HepG2 (cell line): ENCODE results near the gene EPHA5. TPM values are rescaled to one million over a fixed set of nuclear protein-coding genes. Genes with fewer than 3 reads are reported as not detected.

Experiments used
- ATAC-seq: fragments of 200-7000 bp; cut with Tn5 transposase; 3 replicates; pipeline ENCODE4 v1.9.1; 2020; ENCODE audit warnings: mild to moderate bottlenecking, moderate library complexity
- BruUV-seq: library from RNA; stranded (reverse); fragments of 400-500 nt; replicated peaks from 2 replicates; lab custom pipeline; 2021; lab: Mats Ljungman, UMichigan
- CTCF ChIA-PET: fragments of 300-600 bp; formaldehyde crosslinking; extraction: SDS; loops from one replicate; lab custom pipeline; 2021; ENCODE audit warnings: low total read pairs, inconsistent platforms, low intra/inter-chr PET ratio; lab: Yijun Ruan, JAX
- POLR2A ChIA-PET: fragments of 350-600 bp; sonication (Branson Sonifier 250); formaldehyde crosslinking; loops from one replicate; lab custom pipeline; 2020; ENCODE audit warnings: antibody characterized with exemption, inconsistent platforms; lab: Yijun Ruan, JAX
- DNase-seq: peaks from one replicate; pipeline ENCODE4 v3.0.0-alpha.2; 2015; ENCODE audit warnings: low spot score
- FAIRE-seq: peaks from 3 replicates; lab custom pipeline; 2011; peaks lifted over from hg19 to GRCh38; lab: Jason Lieb, UNC
- H2AFZ ChIP-seq: one replicate; pipeline ENCODE4 v1.6.1; 2011; ENCODE audit warnings: low read length, inconsistent platforms
- H3K27ac ChIP-seq: fragments of 300-600 bp; 3 replicates; pipeline ENCODE4 v1.8.0; 2011; ENCODE audit warnings: mixed run types, mild to moderate bottlenecking, mixed read lengths, low read length, inconsistent platforms; ENCODE audit not compliant: insufficient read depth; ENCODE audit errors: extremely low read length
- H3K27me3 ChIP-seq, 2 experiments: fragments of 200-600 bp in 1 of 2; 2 replicates in 1 of 2; 3 replicates in 1 of 2; pipeline versions ENCODE4 v1.6.0 to v1.8.0; 2011; ENCODE audit warnings: low read length in 2 of 2, mild to moderate bottlenecking in 2 of 2, moderate library complexity in 2 of 2, inconsistent platforms in 1 of 2; ENCODE audit not compliant: insufficient read depth in 2 of 2, control insufficient read depth in 1 of 2
- H3K36me3 ChIP-seq, 2 experiments: fragments of 200-600 bp in 1 of 2; replicated peaks in 1 of 2; 2 replicates in 1 of 2; 3 replicates in 1 of 2; pipeline versions ENCODE4 v1.5.1 to v1.8.0; 2011; ENCODE audit warnings: low read length in 2 of 2, inconsistent platforms in 1 of 2; ENCODE audit not compliant: insufficient read depth in 2 of 2, control insufficient read depth in 1 of 2
- H3K4me1 ChIP-seq: 2 replicates; pipeline ENCODE4 v1.5.1; 2012; ENCODE audit warnings: low read length, inconsistent platforms; ENCODE audit not compliant: insufficient read depth
- H3K4me2 ChIP-seq: 2 replicates; pipeline ENCODE4 v1.6.0; 2011; ENCODE audit warnings: low read depth, low read length, inconsistent platforms
- H3K4me3 ChIP-seq, 3 experiments: fragments of 200-600 bp in 1 of 3; sonication (generic), shearing (Covaris generic) in 1 of 3; replicated peaks in 1 of 3; 2 replicates each; pipeline ENCODE4 v1.5.1; 2011 to 2016; ENCODE audit warnings: low read length in 3 of 3, inconsistent platforms in 2 of 3, low read depth in 2 of 3, mild to moderate bottlenecking in 2 of 3, control low read depth in 1 of 3, mixed read lengths in 1 of 3; ENCODE audit not compliant: insufficient read depth in 1 of 3
- H3K79me2 ChIP-seq: one replicate; pipeline ENCODE4 v1.6.1; 2011; ENCODE audit warnings: low read length, inconsistent platforms; ENCODE audit not compliant: insufficient read depth
- H3K9ac ChIP-seq: 2 replicates; pipeline ENCODE4 v1.6.0; 2011; ENCODE audit warnings: mild to moderate bottlenecking, low read depth, low read length, inconsistent platforms; ENCODE audit not compliant: insufficient read depth
- H3K9me3 ChIP-seq: 2 replicates; pipeline ENCODE4 v1.5.1; 2012; ENCODE audit warnings: mild to moderate bottlenecking, low read length
- H4K20me1 ChIP-seq: 2 replicates; pipeline ENCODE4 v1.6.0; 2011; ENCODE audit warnings: inconsistent platforms, mild to moderate bottlenecking, low read length, moderate library complexity; ENCODE audit not compliant: insufficient read depth
- GTF2F1 ChIP-seq: fragments of 150-350 bp; IDR thresholded peaks from 2 replicates; pipeline ENCODE4 v1.6.1; 2014; ENCODE audit warnings: low read length
- NFRKB ChIP-seq: fragments of 450-650 bp; IDR thresholded peaks from 2 replicates; pipeline ENCODE4 v1.6.1; 2017
- RBM39 ChIP-seq: fragments of 200-400 bp; formaldehyde crosslinking; IDR thresholded peaks from one replicate; pipeline ENCODE4 v1.6.1; 2018; ENCODE audit warnings: antibody characterized with exemption, mild to moderate bottlenecking, low read depth, low read length; ENCODE audit not compliant: poor library complexity, severe bottlenecking
- ZNF468 ChIP-seq: sonication (generic); formaldehyde crosslinking; IDR thresholded peaks from 2 replicates; pipeline ENCODE4 v1.8.0; 2022; ENCODE audit warnings: mild to moderate bottlenecking, moderate library complexity, missing genetic modification reagents
- ZNF550 ChIP-seq: sonication (generic); formaldehyde crosslinking; IDR thresholded peaks from 2 replicates; pipeline ENCODE4 v1.4.0; 2020; ENCODE audit warnings: mild to moderate bottlenecking, missing genetic modification reagents, borderline replicate concordance
- WGBS: methylation state at CpG from one replicate; pipeline ENCODE4 v1.1.6; 2017; ENCODE audit warnings: low lambda C conversion rate; 5-methylcytosine and 5-hydroxymethylcytosine counted together
- in situ Hi-C: cut with HindIII; loops from 2 replicates; pipeline ENCODE4 v1.10.0; 2017; ENCODE audit warnings: low pct_unique_long_range_greater_than_20kb; ENCODE audit not compliant: extremely low pct_ligation_motif_present
- intact Hi-C: fragments of 100-400 bp; cut with micrococcal nuclease; formaldehyde crosslinking; loops from one replicate; pipeline ENCODE4 v1.10.0; 2022; ENCODE audit not compliant: unreplicated experiment
- polyA plus RNA-seq, 8 experiments: library from polyadenylated mRNA; depleted of rRNA in 3 of 8; stranded (reverse) in 7 of 8; unstranded in 1 of 8; fragments of >200 nt; fragmentation: Illumina TruSeq in 4 of 8; extraction: Trizol in 4 of 8; gene quantifications; 2 replicates each; pipeline versions ENCODE4 v1.2.1 to v1.2.3, GENCODE V29; 2011 to 2016; ENCODE audit warnings: low read depth in 4 of 8, missing spikeins in 1 of 8, mixed read lengths in 1 of 8; ENCODE audit not compliant: insufficient read depth in 1 of 8
- total RNA-seq, 5 experiments: library from RNA; depleted of rRNA; stranded (reverse); fragments of >200 nt; fragmentation: Illumina TruSeq; extraction: Trizol; gene quantifications; 2 replicates each; pipeline ENCODE4 v1.2.3, GENCODE V29; 2016; ENCODE audit warnings: low read depth in 1 of 5
- TF ChIP-seq, protein P1 (sequence below): sonication (generic); formaldehyde crosslinking; IDR thresholded peaks from 2 replicates; pipeline ENCODE4 v1.9.0; 2021; ENCODE audit warnings: missing genetic modification reagents, borderline replicate concordance
- TF ChIP-seq, protein P2 (sequence below): sonication (generic); formaldehyde crosslinking; IDR thresholded peaks from 2 replicates; pipeline ENCODE4 v1.4.0; 2020; ENCODE audit warnings: mild to moderate bottlenecking, missing genetic modification reagents, borderline replicate concordance
- TF ChIP-seq, protein P3 (sequence below): sonication (generic); formaldehyde crosslinking; IDR thresholded peaks from 2 replicates; pipeline ENCODE4 v1.4.0; 2020; ENCODE audit warnings: missing genetic modification reagents

The EPHA5 gene
- total and polyA plus RNA-seq, 2 of the 13 experiments (the other 11 are each of a cell fraction or from before 2014, with no cell fraction given), result not detected

GRCh38 chr4:65592089-65592488 lies 78.2 kb downstream of the EPHA5 start:
- BruUV-seq, result no TSS peak
- Histone ChIP-seq H3K36me3 (no peaks in the 10 kb centered on the region), H3K27ac (no peak overlapping the region), H2AFZ (no peak overlapping the region), H3K4me2 (no peak overlapping the region), H3K9me3 (no peaks in the 10 kb centered on the region), H3K9ac (no peak overlapping the region), H3K4me3 (no peak overlapping the region), H3K4me1 (no peaks in the 10 kb centered on the region), H3K79me2 (no peaks in the 10 kb centered on the region), H4K20me1 (no peaks in the 10 kb centered on the region), H3K27me3 (no peaks in the 10 kb centered on the region)
- intact Hi-C loops (no loop called here), in situ Hi-C loops (no loop called here)
- ChIA-PET POLR2A (no interaction called here), CTCF (no interaction called here)
- WGBS, result 0% methylated on average over 3 of the region's 3 CpGs
- no peak for ATAC-seq
- no peak for DNase-seq
- no peak for FAIRE-seq
- no peak for TF ChIP-seq NFRKB

DNA sequence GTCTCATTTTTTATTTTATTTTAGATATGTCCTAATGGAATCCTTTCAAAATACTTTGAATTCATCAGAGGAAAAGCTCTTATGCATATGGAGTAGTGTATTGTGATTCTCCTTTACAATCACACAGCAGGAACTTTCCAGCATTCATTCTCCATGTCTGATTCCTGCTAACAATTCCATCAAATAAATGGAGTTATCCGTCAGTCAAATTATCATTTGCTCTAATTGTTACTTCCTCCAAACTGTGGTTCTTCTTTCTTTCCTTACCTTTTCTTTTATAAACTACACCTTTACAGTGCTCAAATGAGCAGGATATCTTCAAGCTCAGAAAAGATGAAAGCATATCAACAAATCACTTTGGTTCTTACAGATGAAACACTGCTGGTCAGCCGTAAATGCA lies 80.4 kb downstream of the EPHA5 start:
- no peaks in the 10 kb centered on the region for H3K27me3 ChIP-seq
- POLR2A ChIA-PET, result no interaction called here
- DNase-seq, result no peak
- FAIRE-seq, result no peak
- no peaks in the 10 kb centered on the region for H3K79me2 ChIP-seq
- no peak overlapping the region for H3K4me3 ChIP-seq
- BruUV-seq, result no TSS peak
- intact Hi-C loops, result no loop called here
- H3K9me3 ChIP-seq, result no peaks in the 10 kb centered on the region
- ATAC-seq, result no peak
- in situ Hi-C loops, result no loop called here
- no peak overlapping the region for H3K27ac ChIP-seq
- 33% methylated on average over 2 of the region's 2 CpGs for WGBS
- H3K9ac ChIP-seq, result no peak overlapping the region
- CTCF ChIA-PET, result no interaction called here
- no peaks in the 10 kb centered on the region for H3K4me1 ChIP-seq
- H4K20me1 ChIP-seq, result no peaks in the 10 kb centered on the region
- no peak overlapping the region for H2AFZ ChIP-seq
- no peaks in the 10 kb centered on the region for H3K36me3 ChIP-seq
- H3K4me2 ChIP-seq, result no peak overlapping the region
- no peak for TF ChIP-seq ZNF468
- TF ChIP-seq RBM39, result no peak
- TF ChIP-seq ZNF550, result no peak
- TF ChIP-seq, protein P1, sequence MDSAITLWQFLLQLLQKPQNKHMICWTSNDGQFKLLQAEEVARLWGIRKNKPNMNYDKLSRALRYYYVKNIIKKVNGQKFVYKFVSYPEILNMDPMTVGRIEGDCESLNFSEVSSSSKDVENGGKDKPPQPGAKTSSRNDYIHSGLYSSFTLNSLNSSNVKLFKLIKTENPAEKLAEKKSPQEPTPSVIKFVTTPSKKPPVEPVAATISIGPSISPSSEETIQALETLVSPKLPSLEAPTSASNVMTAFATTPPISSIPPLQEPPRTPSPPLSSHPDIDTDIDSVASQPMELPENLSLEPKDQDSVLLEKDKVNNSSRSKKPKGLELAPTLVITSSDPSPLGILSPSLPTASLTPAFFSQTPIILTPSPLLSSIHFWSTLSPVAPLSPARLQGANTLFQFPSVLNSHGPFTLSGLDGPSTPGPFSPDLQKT (CRISPR knock-in tag), result no peak
- TF ChIP-seq, protein P2, sequence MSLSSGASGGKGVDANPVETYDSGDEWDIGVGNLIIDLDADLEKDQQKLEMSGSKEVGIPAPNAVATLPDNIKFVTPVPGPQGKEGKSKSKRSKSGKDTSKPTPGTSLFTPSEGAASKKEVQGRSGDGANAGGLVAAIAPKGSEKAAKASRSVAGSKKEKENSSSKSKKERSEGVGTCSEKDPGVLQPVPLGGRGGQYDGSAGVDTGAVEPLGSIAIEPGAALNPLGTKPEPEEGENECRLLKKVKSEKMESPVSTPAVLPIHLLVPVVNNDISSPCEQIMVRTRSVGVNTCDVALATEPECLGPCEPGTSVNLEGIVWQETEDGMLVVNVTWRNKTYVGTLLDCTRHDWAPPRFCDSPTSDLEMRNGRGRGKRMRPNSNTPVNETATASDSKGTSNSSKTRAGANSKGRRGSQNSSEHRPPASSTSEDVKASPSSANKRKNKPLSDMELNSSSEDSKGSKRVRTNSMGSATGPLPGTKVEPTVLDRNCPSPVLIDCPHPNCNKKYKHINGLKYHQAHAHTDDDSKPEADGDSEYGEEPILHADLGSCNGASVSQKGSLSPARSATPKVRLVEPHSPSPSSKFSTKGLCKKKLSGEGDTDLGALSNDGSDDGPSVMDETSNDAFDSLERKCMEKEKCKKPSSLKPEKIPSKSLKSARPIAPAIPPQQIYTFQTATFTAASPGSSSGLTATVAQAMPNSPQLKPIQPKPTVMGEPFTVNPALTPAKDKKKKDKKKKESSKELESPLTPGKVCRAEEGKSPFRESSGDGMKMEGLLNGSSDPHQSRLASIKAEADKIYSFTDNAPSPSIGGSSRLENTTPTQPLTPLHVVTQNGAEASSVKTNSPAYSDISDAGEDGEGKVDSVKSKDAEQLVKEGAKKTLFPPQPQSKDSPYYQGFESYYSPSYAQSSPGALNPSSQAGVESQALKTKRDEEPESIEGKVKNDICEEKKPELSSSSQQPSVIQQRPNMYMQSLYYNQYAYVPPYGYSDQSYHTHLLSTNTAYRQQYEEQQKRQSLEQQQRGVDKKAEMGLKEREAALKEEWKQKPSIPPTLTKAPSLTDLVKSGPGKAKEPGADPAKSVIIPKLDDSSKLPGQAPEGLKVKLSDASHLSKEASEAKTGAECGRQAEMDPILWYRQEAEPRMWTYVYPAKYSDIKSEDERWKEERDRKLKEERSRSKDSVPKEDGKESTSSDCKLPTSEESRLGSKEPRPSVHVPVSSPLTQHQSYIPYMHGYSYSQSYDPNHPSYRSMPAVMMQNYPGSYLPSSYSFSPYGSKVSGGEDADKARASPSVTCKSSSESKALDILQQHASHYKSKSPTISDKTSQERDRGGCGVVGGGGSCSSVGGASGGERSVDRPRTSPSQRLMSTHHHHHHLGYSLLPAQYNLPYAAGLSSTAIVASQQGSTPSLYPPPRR (CRISPR knock-in tag), result no peak
- TF ChIP-seq GTF2F1, result no peak
- TF ChIP-seq, protein P3, sequence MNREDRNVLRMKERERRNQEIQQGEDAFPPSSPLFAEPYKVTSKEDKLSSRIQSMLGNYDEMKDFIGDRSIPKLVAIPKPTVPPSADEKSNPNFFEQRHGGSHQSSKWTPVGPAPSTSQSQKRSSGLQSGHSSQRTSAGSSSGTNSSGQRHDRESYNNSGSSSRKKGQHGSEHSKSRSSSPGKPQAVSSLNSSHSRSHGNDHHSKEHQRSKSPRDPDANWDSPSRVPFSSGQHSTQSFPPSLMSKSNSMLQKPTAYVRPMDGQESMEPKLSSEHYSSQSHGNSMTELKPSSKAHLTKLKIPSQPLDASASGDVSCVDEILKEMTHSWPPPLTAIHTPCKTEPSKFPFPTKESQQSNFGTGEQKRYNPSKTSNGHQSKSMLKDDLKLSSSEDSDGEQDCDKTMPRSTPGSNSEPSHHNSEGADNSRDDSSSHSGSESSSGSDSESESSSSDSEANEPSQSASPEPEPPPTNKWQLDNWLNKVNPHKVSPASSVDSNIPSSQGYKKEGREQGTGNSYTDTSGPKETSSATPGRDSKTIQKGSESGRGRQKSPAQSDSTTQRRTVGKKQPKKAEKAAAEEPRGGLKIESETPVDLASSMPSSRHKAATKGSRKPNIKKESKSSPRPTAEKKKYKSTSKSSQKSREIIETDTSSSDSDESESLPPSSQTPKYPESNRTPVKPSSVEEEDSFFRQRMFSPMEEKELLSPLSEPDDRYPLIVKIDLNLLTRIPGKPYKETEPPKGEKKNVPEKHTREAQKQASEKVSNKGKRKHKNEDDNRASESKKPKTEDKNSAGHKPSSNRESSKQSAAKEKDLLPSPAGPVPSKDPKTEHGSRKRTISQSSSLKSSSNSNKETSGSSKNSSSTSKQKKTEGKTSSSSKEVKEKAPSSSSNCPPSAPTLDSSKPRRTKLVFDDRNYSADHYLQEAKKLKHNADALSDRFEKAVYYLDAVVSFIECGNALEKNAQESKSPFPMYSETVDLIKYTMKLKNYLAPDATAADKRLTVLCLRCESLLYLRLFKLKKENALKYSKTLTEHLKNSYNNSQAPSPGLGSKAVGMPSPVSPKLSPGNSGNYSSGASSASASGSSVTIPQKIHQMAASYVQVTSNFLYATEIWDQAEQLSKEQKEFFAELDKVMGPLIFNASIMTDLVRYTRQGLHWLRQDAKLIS (CRISPR knock-in tag), result no peak
